ENCODE measurements around the gene PPP6R2.

DNA sequence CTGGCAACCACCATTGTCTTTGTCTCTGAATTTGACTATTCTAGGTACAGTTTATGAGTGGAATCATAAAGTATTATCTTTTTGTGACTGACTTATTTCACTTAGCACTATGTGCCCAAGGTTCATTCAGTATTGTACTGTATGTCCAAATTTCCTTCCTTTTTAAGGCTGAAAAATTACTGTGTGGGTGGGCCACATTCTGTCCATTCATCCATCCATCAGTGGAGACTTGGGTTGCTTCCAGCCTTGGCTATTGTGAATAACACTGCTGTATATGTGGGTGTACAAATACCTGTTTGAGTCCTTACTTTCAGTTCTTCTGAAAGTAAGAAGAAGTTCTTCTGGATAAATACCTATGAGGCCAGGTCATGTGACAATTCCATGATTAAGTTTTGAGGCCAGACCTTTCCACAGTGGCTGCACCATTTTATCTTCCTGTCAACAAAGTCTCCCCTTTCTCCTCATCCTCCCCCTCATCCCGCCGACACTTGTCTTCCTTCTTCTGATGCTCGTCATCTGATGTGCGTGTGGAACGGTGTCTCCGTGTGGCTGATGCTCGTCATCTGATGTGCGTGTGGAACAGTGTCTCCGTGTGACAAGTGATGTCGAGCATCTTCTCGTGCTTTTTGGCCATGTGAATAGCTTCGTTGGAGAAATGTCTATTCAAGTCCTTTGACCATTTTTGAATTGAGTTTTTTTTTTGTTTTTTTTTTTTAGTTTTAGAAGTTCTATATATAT is 82.2 kb downstream of the PPP6R2 start:
- TF ChIP-seq POLR2A (IDR thresholded peaks at IDR 0.05): no peak
- TF ChIP-seq, protein P1, sequence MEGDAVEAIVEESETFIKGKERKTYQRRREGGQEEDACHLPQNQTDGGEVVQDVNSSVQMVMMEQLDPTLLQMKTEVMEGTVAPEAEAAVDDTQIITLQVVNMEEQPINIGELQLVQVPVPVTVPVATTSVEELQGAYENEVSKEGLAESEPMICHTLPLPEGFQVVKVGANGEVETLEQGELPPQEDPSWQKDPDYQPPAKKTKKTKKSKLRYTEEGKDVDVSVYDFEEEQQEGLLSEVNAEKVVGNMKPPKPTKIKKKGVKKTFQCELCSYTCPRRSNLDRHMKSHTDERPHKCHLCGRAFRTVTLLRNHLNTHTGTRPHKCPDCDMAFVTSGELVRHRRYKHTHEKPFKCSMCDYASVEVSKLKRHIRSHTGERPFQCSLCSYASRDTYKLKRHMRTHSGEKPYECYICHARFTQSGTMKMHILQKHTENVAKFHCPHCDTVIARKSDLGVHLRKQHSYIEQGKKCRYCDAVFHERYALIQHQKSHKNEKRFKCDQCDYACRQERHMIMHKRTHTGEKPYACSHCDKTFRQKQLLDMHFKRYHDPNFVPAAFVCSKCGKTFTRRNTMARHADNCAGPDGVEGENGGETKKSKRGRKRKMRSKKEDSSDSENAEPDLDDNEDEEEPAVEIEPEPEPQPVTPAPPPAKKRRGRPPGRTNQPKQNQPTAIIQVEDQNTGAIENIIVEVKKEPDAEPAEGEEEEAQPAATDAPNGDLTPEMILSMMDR (IDR thresholded peaks at IDR 0.05): no peak
